ENCODE measurements around the gene FBLN2.

The FBLN2 gene

DNA sequence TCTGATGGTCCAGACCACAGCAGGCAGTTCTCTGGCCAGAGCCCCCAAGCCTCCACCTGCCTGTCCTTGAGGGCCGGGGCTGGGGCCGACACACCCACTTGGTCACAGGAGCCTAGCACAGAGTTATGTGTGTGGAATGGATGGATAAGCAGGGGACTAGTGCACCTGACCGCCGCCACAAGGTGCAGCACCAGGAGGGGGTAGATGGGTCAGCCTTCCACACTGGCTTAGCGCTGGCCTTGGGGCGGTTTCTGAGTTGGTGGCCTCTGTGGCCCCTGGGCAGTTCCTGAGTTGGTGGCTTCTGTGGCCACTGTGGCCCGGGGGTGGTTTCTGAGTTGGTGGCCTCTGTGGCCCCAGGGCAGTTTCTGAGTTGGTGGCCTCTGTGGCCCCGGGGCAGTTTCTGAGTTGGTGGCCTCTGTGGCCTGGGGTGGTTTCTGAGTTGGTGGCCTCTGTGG, 75.8 kb downstream of the FBLN2 start:
- DNase-seq (ENCODE audit: low spot score): no peak

DNA sequence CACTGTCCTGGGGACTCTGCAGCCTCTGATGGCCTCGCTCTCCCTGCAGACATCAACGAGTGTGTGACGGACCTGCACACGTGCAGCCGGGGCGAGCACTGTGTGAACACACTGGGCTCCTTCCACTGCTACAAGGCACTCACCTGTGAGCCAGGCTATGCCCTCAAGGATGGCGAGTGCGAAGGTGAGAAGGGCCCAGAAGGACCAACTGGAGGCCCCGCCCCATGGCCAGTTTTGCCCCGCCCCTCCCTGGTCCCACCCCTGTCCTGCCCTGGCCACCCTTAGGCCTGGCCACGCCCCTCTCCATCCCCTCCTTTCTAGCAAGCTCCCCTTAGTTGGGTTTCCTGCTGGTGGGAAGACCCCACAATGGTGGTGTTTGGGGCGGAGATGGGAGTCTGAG, 77.5 kb downstream of the FBLN2 start:
- no peak for DNase-seq (ENCODE audit: low spot score)

- DNase-seq (ENCODE audit: low spot score): no peak
Observed at GRCh38 chr3:13626915-13627460, 78.1 kb downstream of the FBLN2 start.

GRCh38 chr3:13627681-13628080, 78.8 kb downstream of the FBLN2 start:
- no peak for DNase-seq (ENCODE audit: low spot score)

- no peak for DNase-seq (ENCODE audit: low spot score)
Observed at GRCh38 chr3:13628432-13628831, 79.5 kb downstream of the FBLN2 start.

DNA sequence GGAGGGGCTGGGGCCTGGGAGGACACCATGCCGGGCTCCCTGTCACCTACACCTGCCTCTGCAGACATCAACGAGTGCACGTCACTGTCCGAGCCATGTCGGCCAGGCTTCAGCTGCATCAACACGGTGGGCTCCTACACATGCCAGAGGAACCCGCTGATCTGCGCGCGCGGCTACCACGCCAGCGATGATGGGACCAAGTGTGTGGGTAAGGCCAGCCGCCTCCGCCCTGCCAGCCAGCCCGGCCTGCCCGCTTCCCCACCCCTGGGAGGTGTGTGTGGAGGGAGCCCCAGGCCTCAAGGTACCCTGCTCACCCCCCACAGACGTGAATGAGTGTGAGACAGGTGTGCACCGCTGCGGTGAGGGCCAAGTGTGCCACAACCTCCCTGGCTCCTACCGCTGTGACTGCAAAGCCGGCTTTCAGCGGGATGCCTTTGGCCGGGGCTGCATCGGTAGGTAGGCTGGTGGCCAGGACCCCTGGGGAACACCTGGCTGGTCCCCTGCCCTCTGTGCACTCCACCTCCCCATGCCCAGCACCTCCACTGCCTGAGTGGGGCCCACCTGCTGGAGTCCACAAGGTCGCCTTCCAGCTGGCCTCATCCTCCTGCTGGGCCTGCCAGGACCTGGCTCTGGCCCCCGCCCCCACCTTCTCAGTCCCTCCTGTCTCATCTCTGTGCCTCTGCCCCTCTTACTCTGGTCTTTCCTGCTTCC, 80.1 kb downstream of the FBLN2 start:
- no peak for DNase-seq (ENCODE audit: low spot score)

GRCh38 chr3:13629644-13630043, 80.7 kb downstream of the FBLN2 start:
- no peak for DNase-seq (ENCODE audit: low spot score)

GRCh38 chr3:13631256-13631655, 82.3 kb downstream of the FBLN2 start:
- DNase-seq (ENCODE audit: low spot score): no peak

GRCh38 chr3:13633176-13633575, 84.3 kb downstream of the FBLN2 start:
- DNase-seq (ENCODE audit: low spot score): no peak

DNA sequence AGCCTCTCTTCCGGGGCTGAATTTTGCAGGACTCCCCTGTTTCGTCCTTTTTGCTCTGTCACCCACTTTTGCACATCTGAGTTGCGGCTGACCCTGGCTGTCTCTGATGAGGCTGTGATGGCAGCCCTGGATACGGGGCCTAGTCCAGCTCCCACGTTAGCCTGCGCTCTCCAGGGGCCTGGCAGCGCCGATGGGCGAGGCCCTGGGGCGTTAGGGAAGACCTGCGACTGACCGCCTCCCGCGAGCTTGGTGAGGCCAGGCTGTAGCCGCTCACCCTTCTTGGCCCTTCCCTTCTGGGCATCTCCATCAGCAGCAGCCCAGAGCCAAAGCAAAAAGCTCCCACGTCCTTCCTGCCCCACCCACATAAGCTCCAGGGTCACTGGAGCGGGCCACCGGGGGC, 85.2 kb downstream of the FBLN2 start:
- no peak for DNase-seq (ENCODE audit: low spot score)

GRCh38 chr3:13634615-13635014, 85.7 kb downstream of the FBLN2 start:
- DNase-seq (ENCODE audit: low spot score): no peak

- DNase-seq (ENCODE audit: low spot score): no peak
Observed at GRCh38 chr3:13636186-13636585, 87.3 kb downstream of the FBLN2 start.

GRCh38 chr3:13636874-13637273, 87.9 kb downstream of the FBLN2 start:
- DNase-seq (ENCODE audit: low spot score): no peak

DNA sequence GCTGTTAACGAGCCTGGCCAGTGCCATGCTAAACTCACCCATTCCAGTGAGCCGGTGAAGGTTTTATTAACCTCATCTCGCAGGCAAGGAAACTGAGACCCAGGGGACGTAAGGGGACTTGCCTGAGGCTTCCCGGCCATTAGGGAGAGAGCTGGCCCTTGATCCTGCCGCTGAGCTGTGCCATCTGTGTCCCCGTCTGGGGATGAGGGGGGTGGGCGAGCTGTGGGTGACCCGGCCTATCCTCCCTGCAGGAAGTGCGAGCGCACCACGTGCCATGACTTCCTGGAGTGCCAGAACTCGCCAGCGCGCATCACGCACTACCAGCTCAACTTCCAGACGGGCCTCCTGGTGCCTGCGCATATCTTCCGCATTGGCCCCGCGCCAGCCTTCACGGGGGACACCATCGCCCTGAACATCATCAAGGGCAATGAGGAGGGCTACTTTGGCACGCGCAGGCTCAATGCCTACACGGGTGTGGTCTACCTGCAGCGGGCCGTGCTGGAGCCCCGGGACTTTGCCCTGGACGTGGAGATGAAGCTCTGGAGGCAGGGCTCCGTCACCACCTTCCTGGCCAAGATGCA, 88.5 kb downstream of the FBLN2 start:
- no peak for DNase-seq (ENCODE audit: low spot score)

- no peak for DNase-seq (ENCODE audit: low spot score)
Observed at GRCh38 chr3:13637953-13638352, 89.0 kb downstream of the FBLN2 start.

- no peak for DNase-seq (ENCODE audit: low spot score)
Observed at GRCh38 chr3:13638927-13639326, 90.0 kb downstream of the FBLN2 start.

- no peak for DNase-seq (ENCODE audit: low spot score)
Observed at GRCh38 chr3:13642597-13642996, 93.7 kb downstream of the FBLN2 start.

DNA sequence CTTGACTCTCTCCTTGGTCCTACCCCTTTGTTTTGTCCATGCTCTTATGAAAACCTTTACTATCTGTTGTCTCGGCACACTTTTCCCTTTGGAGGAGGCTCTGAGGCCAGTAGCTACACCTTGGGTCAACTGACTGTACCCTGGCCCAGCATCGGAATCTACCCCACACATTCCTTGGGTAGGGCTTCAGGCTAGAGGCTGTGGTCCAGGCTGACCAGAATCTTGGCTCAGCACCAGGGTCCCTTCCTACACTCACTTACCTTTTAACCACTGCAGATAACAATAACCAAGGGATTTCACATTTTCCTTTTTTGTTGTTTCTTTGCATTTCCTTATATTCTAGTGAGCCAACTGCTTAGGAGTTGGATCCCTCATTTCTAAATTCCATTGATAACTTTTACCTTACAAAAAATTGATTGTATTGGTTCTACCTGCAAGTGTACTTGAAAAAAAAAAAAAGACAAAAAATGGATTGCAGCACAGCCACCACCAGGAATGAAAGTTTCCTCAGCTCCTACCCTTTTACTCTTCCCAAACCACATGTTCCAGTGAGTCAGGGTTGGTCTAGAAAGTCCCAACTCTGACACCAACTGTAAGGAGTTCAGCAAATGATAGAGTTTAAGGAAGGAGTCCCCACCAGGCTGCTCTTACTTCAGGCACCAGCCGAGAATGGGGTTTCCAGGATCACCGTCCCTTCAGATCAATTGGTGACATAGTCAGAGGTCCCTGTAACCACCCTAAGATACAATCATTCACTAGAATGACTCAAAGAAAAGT, 95.6 kb downstream of the FBLN2 start:
- no peak for DNase-seq (ENCODE audit: low spot score)

DNA sequence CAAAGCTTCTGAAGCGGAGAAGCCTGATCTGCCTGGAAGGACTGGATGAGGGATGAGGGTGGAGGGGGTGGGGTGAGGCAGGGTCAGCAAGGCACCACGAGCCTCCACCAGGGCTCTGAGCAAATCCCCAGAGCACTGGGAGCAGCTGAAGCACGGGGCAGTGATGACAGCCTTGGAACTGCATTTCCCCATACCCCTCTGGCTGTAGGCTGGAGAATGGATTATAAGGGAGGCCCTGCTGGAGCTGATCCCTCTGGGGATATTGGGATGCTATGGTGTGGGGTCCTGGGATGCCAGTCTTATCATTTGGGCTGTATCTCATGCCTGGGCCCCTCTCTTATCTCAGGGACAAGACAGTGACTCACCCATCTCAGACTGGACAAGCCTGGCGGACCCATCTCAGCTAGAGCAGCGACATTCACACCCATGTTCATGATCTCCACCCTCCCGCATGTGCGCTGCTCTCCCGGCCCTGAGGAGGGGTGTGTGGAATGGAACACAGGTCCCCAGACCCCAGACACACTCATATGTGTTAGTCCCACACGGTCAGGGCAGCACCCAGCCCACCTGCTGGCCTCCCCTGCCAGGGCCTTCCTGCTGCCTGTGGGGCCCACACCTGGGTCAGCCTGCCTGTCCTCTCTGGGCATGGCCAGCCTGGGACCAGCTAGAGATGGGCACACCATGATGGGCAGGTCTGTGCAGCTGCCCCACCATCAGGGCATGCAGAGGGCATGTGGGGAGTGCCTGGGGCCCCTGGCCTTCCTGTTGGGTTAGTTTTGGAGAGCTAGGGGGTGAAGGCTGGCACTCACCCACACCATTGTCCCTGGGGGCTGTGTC, 97.1 kb downstream of the FBLN2 start:
- no peak for DNase-seq (ENCODE audit: low spot score)

- DNase-seq (ENCODE audit: low spot score): no peak
Observed at GRCh38 chr3:13647298-13648059, 98.6 kb downstream of the FBLN2 start.
